Hindlimb muscle (tissue), 1 donor: ENCODE measurements around the gene TRABD2B. TPM values are rescaled to one million over a fixed set of nuclear protein-coding genes. Genes with fewer than 3 reads are reported as not detected.

ENCODE experiments used
- DNase-seq: peaks from one replicate; pipeline ENCODE4 v3.0.0-alpha.2; 2013
- polyA plus RNA-seq: library from polyadenylated mRNA; unstranded; fragments of 120-200 nt; gene quantifications from one replicate; pipeline ENCODE4 v1.2.1, GENCODE V29; 2013; ENCODE audit not compliant: insufficient read length

TRABD2B gene
- polyA plus RNA-seq, 1 donor, result 5.5 TPM

- no peak for DNase-seq
These were observed 283.0 kb downstream of the TRABD2B start for GRCh38 chr1:47713975-47714767.

DNA sequence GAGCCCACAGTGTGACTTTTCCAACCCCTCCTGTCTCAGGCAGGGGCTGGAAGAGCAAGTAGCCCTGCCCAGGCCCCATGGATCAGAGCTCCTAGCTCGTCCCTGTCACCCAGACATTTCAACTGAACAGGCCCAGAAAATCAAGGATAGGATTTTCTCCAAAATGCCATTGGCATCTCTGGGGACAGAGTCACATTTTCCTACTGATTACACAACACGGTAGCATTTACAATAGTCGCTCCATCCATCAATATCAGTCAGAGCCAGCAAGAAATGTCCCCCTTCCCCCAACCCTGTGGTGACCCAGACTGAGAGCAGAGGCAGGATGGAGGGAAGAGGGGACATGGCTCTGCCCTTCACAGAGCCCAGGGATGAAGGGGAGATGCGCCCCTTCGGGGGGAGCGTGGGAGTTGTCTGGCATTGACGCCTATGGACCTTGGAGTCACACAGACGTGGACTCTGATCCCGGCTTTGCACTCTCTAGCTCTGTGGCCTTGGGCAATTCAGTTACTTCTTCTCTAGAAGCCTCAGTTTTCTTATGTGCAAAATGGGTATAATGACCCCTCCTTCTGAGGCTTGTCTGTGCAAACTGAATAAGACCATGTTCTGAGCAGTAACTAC is 283.7 kb downstream of the TRABD2B start:
- no peak for DNase-seq

GRCh38 chr1:47712596-47713299 is 284.4 kb downstream of the TRABD2B start:
- DNase-seq, result no peak

GRCh38 chr1:47711848-47712492 is 285.2 kb downstream of the TRABD2B start:
- DNase-seq, result no peak

- DNase-seq, result no peak
These were observed 285.9 kb downstream of the TRABD2B start for GRCh38 chr1:47711184-47711847.

Other genes starting within 250 kb of the TRABD2B start
- gene SLC5A9, start 225.3 kb upstream of the TRABD2B start, polyA plus RNA-seq, result 1.4 TPM